Occipital lobe (tissue), 2 donors: Measurements from ENCODE around the gene PANK2. TPM values are rescaled to one million over a fixed set of nuclear protein-coding genes. Genes with fewer than 3 reads are reported as not detected.
"Not testable (repeated sequence)": the region's sequence is repeated elsewhere in the genome, so short reads cannot be mapped to it uniquely, and the experiment has no call there.

Experiments
- DNase-seq: peaks from one replicate; lab custom pipeline; 2025; lab: John Stamatoyannopoulos, UW
- total RNA-seq: library from RNA; depleted of rRNA; stranded (reverse); fragments of >200 nt; gene quantifications from one replicate; pipeline ENCODE4 v1.2.3, GENCODE V29; 2014

The PANK2 gene
- total RNA-seq, 1 donor from 2014 or later, result 61.6 TPM

GRCh38 chr20:3925899-3926638 lies 36.9 kb downstream of the PANK2 start:
- DNase-seq, result no peak

GRCh38 chr20:3927486-3928291 lies 38.5 kb downstream of the PANK2 start:
- peak; percentile 44 for DNase-seq

DNA sequence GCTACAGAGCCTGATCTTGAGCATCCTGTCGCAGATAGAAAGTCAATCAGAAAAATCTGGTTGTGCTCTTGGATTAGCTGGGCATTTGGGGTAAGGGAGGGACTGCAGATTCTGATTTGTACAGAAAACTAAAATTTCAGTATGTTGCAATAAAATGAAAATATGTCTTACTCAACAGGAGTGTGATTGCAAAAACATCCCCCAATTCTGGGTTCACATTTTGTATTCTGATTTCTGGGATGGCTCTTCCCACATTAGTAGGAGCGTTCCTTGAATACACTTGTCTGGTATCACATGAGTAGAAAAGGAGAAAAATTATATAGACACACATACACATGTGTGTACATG lies 40.5 kb downstream of the PANK2 start:
- no peak for DNase-seq

DNA sequence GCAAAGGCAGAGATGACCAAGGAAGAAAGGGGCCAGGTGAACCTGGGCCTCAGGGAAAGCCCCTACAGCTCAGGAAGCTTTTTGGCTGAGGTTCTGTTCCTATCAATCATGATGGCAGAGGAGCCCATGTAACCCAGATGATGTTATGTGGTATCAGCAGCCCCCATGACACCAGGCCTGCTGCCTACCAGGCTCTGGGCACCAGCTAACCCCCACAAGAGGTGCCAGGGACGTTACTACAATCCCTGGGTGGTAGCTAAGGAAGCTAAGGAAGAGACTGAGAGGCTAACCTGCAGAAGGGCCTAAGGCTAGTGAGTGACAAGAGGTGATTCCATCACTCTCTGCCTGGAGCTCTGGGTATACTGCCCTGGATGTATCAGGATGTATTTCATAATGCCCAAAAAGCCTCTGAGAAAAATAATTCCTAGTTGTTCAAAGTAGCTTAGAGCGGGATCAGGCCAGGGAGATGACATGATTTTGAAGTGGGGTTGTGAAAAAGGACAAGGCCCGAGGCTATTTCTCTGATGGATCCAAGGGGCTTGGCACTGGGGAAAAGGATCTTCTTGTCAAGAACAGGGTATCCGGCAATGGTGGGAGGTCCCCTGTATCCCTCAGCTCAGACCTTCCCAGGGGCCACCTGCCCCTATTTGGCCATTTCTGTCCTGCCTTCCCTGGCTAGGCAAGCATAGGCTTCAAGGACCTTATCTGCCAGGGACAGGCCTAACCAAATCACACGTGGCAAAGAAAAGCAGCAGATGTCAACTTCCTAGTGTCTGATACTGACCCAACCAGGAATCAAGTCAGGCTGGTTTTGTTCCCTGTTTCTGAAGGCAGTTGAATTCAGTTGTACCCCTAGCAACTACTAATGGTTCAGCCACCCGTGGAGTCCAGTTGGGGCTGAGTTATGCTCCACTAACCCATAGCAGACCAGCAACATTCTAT lies 41.3 kb downstream of the PANK2 start:
- DNase-seq, result no peak

- no peak for DNase-seq
These were observed 42.5 kb downstream of the PANK2 start for GRCh38 chr20:3931664-3932063.

- DNase-seq, result no peak
These were observed 43.1 kb downstream of the PANK2 start for GRCh38 chr20:3932277-3932676.

GRCh38 chr20:3932681-3933080 lies 43.5 kb downstream of the PANK2 start:
- DNase-seq, result no peak

GRCh38 chr20:3933218-3933617 lies 44.0 kb downstream of the PANK2 start:
- no peak for DNase-seq

GRCh38 chr20:3934624-3935023 lies 45.4 kb downstream of the PANK2 start:
- no peak for DNase-seq

DNA sequence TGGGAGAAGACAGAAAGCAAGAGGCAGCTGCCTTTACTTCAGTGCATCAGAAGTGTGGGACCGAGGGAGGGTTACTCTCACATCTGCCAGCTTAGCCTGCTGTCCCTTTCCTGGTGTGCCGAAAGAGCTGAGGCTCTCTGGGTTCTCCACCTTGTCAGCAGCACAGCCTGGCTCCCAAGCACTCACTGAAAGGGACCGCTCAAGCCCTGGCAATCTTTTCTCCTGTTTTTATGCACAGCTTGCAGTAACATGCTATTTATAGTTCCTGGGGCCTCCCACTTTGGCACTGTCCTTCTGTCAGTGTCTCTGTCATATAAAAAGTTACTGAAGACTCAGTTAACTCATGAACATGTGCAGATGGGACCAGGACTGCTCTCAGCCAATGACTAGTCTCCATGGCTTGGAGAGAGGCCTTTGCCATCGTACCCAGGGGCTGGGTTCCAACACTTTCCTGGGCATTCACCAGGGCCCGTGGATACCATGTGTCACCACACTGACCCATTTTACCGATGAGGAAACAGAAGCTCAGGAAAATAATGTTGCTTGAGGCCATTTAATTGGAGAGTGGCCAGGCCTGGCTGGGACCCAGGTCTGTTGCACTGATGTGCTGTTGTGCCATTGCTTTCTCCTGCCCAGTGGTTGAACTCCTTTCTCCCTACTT lies 46.2 kb downstream of the PANK2 start:
- no peak for DNase-seq

DNA sequence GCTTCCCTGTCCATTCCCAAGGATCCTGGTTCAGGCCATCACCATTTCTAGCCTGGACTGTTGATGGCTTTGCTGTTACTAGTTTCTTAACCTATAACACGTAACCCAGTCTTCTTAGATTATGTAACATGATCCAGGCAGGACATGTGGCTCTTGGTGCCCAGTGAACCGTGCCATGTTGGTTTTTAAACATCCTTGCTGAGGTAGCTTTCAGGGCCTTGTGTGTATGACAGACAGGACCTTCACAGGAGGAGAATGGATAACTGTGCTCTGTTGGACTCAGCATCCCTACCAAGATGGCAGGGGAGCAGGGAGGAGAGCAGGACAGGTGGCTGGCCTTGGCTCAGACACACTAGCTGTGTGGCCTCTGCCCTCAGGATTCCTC lies 46.8 kb downstream of the PANK2 start:
- DNase-seq, result no peak

DNA sequence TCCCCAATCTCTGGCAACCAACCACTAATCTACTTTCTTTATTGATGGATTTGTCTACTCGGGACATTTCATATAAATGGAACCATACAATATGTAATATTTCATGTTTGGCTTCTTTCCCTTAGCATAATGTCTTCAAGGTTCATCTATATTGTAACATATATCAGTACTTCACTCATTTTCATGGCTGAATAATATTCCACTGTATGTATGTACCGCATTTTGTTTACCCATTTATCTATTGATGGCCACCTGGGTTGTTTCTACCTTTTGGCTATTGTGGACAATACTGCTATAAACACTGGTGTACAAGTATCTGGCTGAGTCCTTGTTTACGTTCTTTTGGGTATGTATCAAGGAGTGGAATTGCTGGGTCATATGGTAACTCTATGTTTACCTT lies 48.4 kb downstream of the PANK2 start:
- DNase-seq, result no peak

DNA sequence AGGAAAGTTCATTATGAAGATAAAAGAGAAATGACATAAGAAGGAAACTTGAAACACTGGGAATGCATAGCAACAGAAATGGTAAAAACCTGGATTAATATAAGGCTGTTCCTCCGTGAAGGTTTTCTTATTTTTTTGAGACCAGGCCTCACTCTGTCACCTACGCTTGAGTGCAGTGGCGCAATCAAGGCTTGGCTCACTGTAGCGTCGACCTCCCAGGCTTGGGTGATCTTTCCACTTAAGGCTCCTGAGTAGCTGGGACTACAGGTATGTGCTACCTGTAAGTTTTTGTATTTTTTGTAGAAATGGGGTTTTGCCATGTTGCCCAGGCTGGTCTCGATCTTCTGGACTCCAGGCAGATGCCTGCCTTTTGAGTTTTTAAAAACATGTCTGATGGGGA lies 51.7 kb downstream of the PANK2 start:
- no peak for DNase-seq

DNA sequence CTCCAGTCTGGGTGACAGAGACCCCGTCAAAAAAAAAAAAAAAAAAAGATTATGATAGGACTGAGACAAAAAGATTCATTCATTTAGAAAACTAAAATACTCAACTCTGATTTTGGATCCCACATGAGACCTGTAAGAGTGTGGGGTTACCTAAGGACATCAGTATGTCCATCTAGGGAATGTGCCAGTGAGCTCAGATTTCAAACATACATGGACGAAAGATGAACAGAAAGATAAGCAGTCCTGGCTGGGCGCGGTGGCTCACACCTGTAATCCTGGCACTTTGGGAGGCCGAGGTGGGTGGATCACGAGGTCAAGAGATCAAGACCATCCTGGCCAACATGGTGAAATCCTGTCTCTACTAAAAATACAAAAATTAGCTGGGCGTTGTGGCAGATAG lies 57.5 kb downstream of the PANK2 start:
- DNase-seq, result not testable (repeated sequence)

DNA sequence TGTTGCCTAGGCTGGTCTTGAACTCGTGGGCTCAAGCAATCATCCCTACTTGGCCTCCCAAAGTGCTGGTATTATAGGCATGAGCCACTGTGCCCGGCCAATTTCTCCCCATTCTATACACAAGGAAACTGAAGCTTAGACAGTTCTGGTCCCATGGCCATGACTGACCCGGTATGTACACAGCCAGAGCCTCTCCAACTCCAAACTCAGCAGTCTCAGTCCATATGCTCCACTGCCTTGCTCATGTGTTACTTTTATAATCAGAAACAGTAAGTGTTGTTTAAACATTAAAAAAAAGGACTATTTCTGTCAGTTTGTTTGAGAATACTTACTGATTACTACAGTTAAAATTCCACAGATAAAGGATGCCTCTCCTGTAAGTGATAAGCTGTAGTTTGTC lies 75.5 kb downstream of the PANK2 start:
- no peak for DNase-seq

DNA sequence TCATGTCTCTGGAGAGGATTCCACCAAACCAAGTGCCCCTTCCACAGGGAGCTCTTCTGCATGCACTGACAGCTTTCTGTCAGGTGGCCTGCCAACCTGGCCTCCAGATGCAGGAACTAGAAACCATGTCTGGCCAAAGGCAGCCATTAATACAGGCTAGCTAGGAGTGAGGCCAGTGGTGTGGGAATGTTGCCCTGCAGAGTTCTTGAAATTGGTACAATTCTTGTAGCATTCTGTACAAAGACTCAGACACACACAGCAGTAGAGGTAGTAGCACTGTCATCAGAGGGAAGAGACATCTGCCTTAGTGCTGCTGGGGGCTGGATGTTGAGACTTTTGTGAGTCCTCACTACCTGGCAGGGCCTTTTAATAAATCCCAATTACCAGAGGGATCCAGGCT lies 77.4 kb downstream of the PANK2 start:
- no peak for DNase-seq

DNA sequence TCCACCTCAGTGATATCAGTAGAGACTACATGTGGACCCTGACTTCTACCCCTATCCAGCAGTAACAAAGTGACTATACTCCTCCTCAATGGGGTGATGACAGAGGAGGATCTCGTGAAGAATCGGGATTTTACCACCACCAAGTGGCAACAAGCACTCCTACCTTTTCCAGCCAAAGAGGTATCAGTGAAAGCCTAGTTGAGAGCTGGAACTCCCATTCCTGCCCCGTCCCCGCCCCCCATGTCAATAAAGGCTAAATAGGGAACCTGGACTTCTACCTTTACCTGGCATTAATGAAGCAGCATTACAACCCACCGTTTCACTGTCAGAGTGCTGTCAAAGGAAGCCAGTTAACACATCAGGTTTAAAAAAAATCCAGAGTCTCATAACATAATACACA lies 80.8 kb downstream of the PANK2 start:
- no peak for DNase-seq

DNA sequence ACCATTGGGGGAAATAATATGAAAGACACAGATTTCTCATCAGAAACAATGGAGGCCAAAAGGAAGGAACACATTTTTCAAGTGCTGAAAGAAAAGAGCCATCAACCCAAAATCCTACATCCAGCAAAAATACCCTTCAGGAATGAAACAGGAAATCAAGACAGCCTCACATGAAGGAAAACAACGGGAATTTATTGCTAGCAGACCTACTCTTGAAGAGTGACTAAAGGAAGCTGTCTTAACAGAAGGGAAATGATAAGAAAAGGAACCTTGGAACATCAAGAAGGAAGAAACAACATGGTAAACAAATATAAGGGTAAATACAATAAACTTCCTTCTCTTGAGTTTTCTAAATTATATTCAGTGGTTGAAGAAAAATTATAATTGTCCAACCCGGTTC lies 82.0 kb downstream of the PANK2 start:
- no peak for DNase-seq

DNA sequence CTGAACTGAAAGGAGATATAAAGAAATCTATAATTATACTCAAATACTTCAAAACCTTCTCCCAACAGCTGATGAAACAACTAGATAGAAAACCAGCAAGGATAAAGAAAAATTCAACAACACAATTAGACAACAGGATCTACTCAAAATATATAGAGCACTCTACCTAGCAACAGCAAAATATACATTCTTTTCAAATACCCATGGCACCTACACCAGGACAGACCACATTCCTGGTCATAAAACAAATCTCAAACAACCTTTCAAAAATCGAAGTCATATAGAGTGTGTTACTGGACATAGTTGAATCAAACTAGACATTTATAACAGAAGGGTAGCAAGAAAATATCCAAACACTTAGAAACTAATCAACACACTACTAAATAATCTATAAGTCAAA lies 83.0 kb downstream of the PANK2 start:
- DNase-seq, result no peak

DNA sequence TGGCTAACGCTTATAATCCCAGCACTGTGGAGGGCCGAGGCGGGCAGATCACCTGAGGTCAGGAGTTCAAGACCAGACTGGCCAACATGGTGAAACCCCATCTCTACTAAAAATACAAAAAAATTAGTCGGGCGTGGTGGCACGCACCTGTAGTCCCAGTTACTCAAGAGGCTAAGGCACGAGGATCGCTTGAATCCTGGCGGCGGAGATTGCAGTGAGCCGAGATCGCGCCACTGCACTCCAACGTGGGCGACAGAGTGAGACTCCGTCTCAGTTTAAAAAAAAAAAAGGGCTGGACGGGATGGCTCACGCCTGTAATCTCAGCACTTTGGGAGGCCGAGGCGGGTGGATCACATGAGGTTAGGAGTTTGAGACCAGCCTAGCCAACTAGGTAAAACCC lies 83.4 kb downstream of the PANK2 start:
- DNase-seq, result not testable (repeated sequence)

- DNase-seq, result no peak
These were observed 84.5 kb downstream of the PANK2 start for GRCh38 chr20:3973705-3974104.

- DNase-seq, result no peak
These were observed 87.3 kb downstream of the PANK2 start for GRCh38 chr20:3976511-3976910.
